Loucy (cell line): ENCODE measurements around the gene MRPS35.

Experiments
- EZH2phosphoT487 ChIP-seq: fragments of 200-600 bp; IDR thresholded peaks from 2 replicates; pipeline ENCODE4 v1.6.1; 2018; ENCODE audit warnings: antibody characterized with exemption, mild to moderate bottlenecking, moderate library complexity, borderline replicate concordance
- TF ChIP-seq, protein P1 (sequence below): fragments of 200-600 bp; sonication (generic); conservative IDR thresholded peaks from 2 replicates; pipeline ENCODE4 v1.5.1; 2014; ENCODE audit warnings: mild to moderate bottlenecking, antibody characterized with exemption, low read length

DNA sequence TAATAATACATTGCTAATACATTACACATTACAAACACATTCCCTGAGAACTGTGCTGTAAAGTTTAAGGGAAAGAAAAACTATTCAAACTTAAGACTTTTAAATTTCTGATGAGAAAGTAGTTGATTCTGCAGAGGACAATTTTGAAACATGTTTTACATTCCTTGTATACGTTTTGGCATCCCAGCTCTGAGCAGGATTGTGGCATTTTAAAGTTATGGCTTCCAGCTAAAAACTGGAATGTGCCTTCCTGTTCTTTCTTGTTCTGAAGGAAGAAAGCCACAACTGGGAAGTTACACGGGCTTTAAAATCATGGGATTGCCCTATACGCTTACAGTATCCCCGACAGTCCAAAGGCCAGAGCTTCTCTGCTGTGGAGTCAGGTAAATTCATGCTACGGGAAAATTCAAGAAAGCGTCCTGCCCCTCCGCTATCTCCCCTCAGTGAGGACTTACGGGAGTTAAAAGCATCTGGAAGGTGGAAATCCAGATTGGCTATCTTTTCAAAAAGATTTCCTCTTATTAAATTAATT, 58.6 kb downstream of the MRPS35 start:
- TF ChIP-seq, protein P1, sequence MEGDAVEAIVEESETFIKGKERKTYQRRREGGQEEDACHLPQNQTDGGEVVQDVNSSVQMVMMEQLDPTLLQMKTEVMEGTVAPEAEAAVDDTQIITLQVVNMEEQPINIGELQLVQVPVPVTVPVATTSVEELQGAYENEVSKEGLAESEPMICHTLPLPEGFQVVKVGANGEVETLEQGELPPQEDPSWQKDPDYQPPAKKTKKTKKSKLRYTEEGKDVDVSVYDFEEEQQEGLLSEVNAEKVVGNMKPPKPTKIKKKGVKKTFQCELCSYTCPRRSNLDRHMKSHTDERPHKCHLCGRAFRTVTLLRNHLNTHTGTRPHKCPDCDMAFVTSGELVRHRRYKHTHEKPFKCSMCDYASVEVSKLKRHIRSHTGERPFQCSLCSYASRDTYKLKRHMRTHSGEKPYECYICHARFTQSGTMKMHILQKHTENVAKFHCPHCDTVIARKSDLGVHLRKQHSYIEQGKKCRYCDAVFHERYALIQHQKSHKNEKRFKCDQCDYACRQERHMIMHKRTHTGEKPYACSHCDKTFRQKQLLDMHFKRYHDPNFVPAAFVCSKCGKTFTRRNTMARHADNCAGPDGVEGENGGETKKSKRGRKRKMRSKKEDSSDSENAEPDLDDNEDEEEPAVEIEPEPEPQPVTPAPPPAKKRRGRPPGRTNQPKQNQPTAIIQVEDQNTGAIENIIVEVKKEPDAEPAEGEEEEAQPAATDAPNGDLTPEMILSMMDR: no peak
- TF ChIP-seq EZH2phosphoT487: no peak
